ENCODE measurements around the gene XPO6.
A peak's percentile ranks its signal among the peaks of the same experiment; 100 is the strongest.

XPO6 gene, protein sequence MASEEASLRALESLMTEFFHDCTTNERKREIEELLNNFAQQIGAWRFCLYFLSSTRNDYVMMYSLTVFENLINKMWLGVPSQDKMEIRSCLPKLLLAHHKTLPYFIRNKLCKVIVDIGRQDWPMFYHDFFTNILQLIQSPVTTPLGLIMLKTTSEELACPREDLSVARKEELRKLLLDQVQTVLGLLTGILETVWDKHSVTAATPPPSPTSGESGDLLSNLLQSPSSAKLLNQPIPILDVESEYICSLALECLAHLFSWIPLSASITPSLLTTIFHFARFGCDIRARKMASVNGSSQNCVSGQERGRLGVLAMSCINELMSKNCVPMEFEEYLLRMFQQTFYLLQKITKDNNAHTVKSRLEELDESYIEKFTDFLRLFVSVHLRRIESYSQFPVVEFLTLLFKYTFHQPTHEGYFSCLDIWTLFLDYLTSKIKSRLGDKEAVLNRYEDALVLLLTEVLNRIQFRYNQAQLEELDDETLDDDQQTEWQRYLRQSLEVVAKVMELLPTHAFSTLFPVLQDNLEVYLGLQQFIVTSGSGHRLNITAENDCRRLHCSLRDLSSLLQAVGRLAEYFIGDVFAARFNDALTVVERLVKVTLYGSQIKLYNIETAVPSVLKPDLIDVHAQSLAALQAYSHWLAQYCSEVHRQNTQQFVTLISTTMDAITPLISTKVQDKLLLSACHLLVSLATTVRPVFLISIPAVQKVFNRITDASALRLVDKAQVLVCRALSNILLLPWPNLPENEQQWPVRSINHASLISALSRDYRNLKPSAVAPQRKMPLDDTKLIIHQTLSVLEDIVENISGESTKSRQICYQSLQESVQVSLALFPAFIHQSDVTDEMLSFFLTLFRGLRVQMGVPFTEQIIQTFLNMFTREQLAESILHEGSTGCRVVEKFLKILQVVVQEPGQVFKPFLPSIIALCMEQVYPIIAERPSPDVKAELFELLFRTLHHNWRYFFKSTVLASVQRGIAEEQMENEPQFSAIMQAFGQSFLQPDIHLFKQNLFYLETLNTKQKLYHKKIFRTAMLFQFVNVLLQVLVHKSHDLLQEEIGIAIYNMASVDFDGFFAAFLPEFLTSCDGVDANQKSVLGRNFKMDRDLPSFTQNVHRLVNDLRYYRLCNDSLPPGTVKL

DNA sequence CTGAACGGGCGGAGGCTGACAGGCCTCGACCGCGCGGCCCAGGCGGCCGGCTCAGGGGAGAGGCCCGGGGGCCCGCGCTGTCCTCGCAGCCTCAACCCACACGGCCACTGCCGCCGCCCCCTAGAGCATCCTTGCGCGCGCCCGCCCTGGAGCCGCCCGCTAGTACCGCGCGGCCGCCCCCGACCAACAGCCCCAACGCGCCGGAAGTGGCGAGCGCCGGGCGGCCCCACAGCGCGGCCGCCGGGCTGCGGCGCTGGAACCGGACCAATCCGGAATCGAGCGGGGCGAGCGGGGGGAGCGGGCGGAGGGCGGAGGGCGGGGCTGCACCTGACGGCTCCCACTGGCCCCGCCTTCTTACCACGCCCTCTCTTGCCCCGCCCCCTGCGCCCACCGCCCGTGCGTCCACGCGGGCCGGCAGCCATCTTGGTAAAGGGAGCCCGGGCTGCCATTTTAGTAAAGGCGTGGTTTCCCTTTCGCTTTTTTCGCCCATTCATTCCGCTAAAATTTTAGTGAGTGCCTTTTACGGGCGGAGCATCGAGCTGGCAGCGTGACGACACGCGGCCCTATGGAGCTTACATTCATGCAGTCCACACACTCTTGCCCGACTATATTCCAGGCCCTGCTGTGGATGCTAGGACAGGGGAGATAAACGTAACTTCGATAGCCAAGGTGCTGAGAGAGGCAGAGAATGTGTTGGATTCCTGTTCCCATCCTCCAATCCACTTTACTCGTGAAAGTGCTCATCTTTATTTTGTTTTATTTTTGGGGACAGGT, at the start of gene XPO6:
Gene XPO6, minus strand, starts transcription at position 208 of the 774 bp plus-strand sequence. CDS start 597 bp downstream, outside the sequence.
- DNase-seq (ENCODE audit: extremely low read depth, low read depth) = peak; percentile 86
- TF ChIP-seq, protein P1, sequence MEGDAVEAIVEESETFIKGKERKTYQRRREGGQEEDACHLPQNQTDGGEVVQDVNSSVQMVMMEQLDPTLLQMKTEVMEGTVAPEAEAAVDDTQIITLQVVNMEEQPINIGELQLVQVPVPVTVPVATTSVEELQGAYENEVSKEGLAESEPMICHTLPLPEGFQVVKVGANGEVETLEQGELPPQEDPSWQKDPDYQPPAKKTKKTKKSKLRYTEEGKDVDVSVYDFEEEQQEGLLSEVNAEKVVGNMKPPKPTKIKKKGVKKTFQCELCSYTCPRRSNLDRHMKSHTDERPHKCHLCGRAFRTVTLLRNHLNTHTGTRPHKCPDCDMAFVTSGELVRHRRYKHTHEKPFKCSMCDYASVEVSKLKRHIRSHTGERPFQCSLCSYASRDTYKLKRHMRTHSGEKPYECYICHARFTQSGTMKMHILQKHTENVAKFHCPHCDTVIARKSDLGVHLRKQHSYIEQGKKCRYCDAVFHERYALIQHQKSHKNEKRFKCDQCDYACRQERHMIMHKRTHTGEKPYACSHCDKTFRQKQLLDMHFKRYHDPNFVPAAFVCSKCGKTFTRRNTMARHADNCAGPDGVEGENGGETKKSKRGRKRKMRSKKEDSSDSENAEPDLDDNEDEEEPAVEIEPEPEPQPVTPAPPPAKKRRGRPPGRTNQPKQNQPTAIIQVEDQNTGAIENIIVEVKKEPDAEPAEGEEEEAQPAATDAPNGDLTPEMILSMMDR (IDR thresholded peaks at IDR 0.05; ENCODE audit: low read depth, low read length) = no peak

DNA sequence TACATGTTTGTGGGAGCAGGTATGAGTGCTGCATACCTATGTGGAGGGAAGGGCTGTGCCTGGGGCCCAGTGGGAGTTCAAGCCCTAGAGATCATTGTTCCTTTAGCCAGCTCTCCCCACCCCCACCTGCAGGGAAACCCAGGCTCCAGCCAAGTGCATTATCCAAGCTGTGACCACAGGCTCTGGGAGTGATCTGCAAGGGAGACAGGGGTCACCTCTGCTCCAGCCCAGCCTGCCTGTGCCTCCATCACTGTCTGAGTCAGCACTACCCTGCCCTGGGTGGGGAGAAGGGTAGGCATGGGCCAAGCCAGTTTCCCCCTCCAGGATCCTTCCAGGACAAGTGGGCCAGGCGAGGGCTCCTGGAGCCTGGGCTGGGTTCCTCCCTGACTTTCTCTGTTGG, 48.4 kb upstream of the XPO6 start:
- TF ChIP-seq, protein P1 (IDR thresholded peaks at IDR 0.05; ENCODE audit: low read depth, low read length) = no peak
- DNase-seq (ENCODE audit: extremely low read depth, low read depth) = no peak

DNA sequence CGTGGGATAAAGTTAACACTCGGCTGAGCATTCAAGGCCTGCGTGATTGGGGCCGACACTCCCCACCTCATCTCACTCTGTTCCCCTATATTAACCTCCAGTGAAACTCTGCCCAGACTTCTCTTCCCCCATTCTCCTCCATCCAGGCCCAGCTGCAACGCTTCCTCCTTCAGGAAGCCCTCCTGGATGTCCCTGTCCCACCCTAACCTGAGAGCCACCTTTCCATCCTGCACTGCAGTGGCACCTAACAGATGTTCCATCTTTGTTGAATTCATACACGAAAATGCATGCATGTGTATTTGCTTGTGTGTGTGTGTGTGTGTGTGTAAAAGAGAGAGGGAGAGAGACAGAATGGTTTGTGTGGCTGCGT, 48.0 kb upstream of the XPO6 start:
- TF ChIP-seq, protein P1 (IDR thresholded peaks at IDR 0.05; ENCODE audit: low read depth, low read length) = no peak
- no peak for DNase-seq (ENCODE audit: extremely low read depth, low read depth)

DNA sequence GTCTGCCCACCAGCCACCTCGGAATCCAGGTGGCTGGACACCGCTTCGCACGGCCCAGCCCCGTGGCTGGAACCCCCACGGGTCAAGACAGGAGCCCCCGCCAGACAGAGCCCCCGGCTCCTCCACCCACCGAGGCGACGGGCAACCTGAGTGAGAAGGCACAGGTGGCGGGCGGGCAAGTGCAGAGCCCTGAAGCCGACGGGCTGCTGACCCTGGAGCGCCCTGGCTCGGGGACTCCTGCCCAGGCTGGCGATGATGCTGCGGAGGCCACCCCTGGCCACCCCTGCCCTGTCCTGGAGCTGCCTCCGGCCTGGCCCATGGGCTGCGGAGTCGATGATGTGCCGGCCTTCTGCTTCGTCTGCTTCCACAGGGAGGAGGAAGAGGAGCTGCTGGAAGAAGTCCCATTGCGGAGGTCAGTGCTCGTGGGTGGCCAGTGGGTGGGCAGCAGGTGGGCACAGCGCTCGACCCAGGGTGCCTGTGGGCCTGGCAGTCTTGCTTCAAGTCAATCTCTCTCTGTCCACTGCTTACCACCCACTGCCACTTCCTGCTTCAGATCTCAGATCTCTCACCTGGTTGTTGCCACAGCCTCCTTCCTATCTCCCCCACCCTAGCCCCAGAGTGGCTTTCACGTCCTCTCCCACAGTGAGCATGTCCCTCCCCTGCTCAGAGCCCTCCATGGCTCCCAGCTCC, 47.5 kb upstream of the XPO6 start:
- TF ChIP-seq, protein P1 (IDR thresholded peaks at IDR 0.05; ENCODE audit: low read depth, low read length) = no peak
- DNase-seq (ENCODE audit: extremely low read depth, low read depth) = no peak

DNA sequence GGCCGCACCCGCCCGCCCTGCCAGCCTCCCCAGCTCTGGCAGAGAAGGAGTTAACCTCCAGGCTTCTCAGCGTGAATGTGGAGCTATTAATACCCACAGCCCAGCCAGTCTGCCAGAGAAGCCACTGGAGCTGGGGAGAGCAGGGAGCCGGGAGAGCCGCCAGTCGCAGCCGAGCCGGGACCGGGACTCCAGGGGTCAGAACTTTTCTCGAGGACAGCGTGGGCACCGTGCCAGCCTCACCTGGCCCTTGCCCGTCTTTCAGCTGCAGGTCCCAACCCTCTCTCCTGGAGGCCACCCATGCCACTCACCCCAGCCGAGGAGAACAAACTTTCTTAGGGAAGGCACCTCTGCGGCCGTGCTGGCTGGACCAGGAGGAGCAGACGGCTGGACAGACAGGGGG, 46.8 kb upstream of the XPO6 start:
- TF ChIP-seq, protein P1 (IDR thresholded peaks at IDR 0.05; ENCODE audit: low read depth, low read length) = no peak

DNA sequence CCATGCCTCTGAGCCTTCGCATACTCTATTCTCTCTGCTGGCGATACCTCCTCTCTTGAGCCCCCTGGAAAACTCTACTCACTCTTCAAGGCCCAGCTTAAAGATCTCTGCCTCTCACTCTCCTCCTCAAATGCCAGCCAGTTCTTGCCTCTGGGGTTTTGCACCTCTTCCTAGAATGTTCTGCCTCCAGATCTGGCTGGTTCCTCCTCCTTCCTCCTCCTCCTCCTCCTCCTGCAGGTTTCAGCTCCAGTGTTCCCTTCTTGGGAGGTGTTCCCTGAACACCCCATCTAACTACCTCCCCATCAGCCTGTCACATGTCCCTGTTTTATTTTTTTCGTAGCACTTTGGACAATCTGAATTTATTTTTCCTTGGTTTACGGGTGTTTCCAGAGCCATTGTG, 45.5 kb upstream of the XPO6 start:
- no peak for DNase-seq (ENCODE audit: extremely low read depth, low read depth)
- TF ChIP-seq, protein P1 (IDR thresholded peaks at IDR 0.05; ENCODE audit: low read depth, low read length) = no peak

More for the DNA sequence above, 46.8 kb upstream of the XPO6 start:
- DNase-seq (ENCODE audit: extremely low read depth, low read depth) = no peak
